Stimulated activated CD8-positive, alpha-beta memory T cell treated with anti-CD3 and anti-CD28 coated beads, Interleukin-4, amount 100 ng/mL, for 48 hours (primary cell): ENCODE results near the gene THRAP3.

Source experiments
- DNase-seq: peaks from one replicate; pipeline ENCODE4 v3.0.0-alpha.2; 2020

The THRAP3 gene

DNA sequence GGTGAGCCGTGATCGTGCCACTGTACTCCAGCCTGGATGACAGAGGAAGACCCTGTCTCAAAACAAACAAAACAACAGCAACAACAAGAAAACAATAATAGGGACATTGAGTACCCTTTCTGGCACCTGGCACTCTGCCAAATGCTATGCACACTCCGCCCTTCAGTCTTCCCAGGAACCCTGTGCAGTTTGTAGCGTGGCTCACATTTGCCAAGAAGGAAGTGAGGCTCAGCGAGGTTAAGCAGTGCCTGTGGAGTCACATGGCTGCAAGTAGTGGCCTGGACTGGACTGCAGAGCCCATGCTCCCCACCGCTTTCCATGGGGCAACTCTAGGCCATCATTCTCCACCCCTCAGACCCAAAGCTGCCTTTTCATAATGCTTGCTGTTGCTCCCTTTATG is 104.5 kb downstream of the THRAP3 start:
- DNase-seq = no peak

DNA sequence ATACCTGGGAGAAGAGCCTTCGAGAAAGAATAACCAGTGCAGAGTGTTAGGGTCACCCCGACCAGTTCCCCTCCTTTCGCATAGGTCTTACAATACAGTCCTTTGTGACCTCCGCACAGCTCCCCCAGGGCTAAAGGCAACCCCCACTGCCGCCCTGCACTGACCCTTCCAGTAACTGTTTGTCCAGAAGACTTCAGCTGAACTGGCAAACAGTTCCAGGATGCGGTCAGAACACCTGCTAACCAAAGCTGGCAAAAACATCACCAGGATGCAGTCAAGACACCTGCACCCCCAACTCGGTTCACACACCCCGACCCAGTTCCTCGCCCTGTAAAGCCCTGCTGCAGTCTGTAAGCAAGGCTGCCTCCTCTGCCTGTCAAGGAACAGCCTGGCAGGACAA is 105.6 kb downstream of the THRAP3 start:
- DNase-seq = no peak

DNA sequence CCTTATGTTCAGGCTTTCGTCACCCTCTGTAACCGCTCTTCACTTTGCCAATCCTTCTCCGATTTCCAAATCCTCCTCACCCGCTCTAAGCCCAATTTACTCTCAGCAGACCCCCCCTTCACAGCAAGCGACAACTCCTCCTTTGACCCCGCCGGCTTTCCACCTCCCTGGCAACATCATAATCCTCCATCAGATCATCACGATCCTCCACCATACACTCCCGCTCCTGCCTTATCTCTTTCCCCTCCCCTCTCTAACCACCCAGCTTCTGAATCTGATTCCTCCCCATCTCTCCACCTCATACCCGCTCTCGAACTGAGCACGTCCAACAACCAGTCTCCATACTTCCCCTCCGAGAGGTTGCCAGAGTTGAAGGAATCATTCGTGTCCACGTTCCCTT is 106.7 kb downstream of the THRAP3 start:
- no peak for DNase-seq

DNA sequence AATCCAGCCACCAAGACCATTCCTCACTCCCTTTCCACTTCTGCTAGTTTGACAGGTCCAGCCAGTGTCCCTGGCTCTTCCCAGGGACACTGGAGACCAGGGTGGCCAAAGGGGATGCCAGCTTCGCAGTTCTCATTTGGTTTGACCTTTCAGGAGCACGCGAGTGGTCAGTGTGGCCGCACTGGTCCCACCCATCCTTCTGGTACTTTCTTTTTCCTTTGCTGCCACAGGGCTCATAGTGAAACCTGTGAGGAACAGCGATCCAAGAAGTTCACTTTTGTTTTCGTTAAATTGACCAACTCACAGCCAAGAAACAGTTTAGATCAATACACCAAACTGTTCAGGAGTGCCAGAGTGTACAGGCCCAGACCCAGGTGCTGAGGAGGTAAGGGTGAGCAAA is 113.6 kb downstream of the THRAP3 start:
- DNase-seq = no peak

DNA sequence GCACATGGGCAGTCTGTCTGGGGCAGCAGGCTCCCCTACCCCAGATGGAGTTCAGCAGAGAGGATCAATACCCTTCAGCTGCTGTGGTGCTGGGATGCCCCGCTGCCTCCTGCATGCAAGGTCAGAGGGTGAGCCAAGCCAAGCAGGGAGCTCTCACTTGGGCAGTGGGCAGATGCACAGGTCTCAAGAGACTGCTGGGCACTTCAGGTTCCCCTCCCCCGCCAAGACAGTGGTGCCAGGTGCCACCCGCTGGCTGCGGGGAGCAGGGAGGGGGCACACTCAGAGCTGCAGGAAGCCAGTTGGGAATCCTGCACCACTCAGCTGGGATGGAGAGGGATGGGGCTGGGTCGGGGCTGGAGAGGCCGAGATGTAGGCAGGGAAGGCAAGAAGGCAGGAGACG is 115.0 kb downstream of the THRAP3 start:
- DNase-seq = no peak

DNA sequence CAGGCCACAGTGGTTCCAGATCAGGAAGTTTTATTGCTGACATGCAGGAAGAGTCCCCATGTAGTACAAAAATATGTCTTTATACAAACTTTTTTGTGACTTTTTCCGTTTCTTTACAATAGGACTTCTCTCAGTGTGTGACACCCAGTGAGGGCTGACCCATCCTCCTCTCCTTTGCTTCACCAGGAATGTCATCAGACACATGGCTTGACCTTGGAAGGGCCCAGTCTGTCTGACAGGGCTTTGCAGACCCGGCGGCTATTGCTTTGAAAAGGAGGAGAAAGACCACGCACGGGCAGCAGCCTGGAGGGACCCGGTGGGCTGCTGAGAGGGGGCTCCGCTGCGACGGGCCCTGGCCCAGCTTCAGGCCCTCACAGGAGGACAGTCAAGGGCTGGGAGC is 115.4 kb downstream of the THRAP3 start:
- DNase-seq = no peak

DNA sequence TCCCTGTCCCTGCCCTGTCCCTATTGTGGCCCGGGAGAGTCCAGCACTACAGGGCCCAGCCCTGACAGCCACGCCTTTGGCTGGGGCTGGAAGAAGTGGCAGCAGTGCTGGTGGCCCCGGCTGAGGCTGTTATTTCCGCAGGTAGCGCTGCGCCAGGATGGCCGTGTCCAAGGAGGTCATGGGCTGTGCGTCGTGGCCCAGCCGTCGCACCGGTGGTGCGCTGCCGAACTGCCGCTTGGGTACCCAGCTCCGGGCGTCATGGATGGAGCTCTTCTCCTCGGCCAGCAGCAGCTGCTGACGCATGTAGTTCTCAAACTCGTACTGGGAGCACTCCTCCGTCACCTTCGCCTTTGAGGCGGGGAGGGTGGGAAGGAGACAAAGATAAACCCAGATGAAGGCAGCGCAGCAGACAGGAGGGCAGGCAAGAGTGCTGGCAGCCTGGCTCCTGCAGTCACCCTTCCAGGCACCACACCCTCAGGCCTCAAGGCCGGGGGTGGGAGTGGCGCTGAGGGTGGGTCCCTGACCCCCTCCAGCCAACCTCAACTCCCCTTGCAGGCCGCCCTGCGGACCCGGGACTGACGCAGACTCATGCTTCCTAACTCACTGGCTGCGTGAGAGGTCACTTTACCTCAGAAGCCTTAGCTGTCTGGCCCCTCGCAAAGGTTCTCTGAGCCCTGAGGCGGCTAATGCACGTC is 117.5 kb downstream of the THRAP3 start:
- DNase-seq = no peak

DNA sequence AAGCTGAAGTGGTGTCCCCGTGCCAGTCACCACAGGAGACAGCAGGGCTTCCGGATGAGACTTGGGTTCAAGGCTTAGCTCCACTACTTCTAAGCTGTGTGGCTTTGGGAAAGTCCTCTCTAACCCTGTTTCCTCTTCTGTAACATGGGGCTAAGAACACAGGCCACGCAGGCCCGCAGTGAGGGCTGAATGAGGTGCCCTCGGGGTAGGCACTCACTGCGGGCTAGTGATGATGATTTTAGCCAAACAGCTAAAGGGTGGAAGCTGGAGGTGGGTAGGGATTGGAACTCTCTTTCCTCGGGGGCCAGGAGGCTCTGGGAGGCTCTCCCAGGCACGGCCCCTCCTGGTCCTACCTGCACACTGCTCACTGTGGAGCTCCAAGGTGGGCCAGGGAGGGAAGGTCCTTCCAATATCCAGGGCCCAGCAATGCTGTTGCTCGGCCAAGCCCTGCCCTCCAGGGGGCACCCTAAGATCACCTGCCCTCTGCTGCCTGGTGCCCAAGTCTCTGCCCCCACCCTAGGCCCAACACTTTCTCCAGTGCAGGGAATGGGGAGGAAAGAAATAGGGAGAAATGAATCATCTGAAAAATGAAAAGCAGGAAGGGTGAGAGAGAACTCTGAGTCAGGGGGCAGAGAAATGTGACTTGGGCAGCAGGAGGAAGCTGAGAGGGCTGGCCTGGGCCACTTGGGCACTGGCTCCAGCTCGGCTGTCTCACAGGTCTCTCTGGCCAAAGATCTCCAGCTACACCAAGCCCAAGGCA is 118.4 kb downstream of the THRAP3 start:
- DNase-seq = peak; percentile 71

DNA sequence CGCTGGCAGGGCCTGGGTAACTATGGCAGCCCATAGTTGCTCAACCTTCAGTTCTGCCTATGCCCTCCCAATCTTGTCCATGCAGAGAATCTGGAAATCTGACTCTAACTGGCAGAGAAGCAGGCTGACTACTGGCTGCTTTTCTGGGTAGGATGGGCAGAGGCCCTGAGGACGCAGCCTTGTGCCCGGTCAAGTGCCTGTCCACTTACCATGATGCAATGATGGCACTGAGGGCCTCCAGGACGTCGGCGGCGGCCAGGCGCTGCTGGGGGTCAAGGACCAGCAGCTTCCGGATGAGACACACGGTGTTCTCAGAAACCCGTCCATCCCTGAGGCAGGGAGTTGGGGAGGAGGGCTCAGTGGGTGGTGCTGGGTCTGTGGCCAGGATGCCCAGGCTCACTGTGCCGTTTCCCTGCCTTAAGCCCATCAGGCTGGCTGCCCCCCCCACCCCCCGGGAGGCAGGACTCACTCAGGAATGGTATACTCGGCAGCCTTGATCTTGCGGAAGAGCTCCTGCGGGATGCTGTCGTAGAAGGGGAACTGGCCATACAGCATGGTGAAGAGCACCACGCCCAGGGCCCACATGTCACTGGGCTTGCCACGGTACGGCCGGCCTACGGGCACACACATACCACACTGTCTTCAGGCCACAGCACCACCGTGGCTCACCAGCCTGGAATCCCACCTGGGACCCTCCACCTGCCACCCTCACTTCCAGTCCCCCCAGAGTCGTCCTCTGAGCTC is 119.6 kb downstream of the THRAP3 start:
- DNase-seq = no peak

DNA sequence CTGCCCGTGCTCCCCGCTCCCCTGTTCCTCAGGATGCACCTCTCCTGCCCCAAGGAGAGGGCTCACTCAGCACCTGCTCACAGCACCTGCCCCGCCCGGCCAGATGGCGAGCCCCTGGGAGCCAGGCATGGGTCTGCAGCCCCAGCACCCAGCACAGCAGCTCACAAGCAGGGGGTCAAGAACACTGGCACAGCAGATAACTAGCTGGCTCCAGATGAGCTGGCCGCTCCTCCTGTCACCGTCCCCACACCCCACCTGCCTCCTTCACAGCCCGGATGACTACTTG is 120.1 kb downstream of the THRAP3 start:
- DNase-seq = no peak

DNA sequence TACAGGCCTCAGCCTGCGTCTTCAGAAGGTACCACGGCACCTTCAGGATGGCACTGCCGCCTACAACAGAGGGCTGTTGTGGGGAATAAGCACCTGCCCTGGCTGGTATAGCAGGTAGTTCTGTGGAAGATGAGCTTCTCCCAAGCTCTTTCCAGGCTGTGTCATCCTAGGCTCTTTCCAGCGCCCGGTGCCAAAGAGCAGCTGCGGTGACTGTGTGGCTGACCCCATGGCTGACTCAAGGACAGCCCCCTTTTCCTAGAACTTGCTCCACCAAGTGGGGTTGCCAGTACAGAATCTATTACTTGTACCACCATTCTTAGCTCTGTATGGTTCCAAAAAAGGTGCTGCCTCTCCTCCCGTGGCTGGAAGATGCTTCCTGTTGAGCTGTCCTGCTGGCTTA is 121.1 kb downstream of the THRAP3 start:
- no peak for DNase-seq

DNA sequence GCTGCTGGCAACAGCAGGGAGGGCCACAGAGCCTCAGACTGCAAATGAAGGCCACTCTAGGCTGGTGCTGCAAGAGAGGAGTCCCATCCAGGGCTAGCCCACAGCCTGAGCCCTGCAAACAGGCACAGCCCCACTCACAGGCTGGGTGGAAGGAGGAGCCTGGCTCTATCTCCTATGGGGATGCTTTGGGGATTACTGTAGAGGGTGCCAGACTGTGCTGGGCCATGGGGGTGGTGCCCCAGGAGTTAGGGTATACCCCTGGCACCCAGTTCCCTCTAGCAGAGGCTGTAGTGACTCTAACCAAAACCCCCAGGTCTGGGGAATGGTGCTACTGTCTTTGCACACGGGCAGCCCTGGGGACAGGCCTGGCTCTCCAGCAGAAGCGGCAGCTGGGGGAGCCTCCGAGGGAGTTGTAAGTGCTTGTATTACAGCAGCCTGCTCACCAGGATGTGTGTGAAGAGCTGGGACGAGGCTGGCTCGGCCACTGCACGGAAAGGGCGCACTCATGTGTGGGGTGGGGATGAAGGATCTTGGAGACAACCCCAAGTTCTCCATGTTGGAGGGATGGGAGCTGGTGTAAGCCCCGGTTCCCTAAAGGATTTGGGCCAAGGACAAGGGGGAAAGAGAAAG is 122.6 kb downstream of the THRAP3 start:
- DNase-seq = no peak

DNA sequence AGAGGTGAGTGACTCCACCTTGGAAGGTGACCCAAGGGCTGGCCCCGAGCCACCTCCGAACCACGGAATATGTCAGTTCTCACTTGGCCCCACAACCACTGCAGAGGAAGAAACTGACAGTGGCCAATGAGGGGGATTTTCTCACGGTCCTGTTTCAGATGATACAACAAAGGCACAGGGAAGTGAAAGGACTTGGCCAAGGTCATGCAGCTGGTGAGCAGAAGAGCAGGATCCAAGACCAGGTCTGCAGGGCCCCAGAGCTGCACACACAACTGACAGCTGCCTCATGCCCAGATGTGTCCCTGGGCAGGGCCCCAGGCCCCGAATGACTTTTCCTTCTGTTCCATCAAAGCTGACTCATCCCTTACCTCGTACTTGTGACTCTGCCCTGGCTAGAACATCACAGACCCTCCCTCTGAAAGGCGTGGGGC is 125.0 kb downstream of the THRAP3 start:
- no peak for DNase-seq

DNA sequence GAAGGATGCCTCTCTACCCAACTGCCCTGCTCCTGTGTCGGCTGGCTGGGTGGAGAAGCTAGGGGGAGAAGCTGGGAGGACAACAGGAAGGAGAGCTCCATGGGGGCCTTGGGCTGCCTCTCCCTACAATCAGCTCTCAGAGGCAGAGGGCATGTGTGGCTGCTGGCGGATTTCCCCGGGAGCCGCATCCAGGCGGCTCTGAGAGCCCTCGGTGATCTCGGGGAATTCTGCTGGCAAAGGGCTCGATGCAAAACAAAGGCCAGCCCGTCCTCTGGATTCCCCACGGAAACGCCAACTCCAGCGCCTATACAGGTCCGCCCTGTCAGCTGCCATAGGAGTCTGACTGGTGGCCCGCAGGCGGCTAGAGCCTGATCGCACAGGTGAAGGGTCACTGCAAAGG is 125.6 kb downstream of the THRAP3 start:
- no peak for DNase-seq

DNA sequence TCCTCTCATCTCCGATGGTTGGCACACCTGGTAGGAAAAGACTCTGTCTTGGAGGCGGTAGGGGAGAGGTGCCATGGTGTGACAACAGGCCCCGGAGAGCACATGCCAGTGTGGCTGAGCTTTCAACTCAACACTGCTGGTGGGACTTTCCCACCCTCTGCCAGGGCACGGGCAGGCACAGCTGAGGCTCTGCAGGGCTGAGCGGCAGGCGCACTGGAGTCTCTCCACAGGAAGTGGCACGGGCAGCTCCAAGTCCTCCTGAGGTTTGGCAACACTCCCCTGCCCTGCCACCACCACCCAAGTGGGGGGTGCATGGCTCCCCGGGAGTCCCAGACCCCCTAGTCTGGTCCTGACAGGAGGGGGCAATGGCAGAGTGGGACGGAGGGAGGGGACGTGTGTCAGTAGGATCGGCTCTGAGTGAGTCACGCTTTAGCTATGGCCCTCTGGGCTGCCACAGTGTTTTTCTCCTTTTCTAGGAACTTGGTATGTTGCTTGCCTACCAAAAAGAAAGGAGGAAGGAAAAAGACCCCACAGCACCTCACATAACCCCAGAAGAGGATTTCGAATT is 126.5 kb downstream of the THRAP3 start:
- DNase-seq = peak; percentile 49

DNA sequence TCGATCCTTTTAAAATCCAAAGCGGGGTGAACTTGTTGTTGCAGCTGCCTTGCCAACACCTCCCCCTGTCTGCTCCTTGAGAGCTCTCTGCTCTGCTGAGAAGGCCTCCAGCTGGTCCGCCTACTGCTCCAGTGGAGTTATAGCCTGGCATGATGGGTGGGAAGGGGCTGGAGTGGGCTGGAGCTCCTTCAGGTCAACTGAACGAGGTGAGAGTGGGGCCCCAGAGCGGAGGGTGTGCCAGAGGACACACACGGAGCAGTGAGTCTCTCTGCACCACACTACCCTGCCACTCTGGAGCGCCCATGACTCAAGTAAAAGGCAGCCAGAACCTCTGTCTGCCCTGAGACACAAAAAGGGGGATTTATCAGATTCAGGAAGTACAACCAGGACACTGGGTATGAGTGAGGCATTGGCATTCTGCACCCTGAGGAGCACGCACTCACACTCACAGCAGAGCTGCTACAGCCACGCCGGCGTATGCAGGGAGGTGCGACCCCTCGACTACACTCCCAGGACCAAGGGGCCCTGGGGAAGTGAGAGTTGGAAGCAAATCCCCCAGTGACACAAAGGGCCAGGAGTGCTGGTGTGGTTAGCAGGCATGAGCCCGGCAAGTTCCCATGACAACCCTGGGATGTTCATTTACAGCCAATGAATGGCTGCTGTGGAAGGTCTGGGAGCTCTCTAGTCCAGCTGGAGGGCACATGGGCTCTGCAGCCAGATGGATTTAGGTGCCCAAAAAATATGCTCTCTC is 127.2 kb downstream of the THRAP3 start:
- DNase-seq = no peak

DNA sequence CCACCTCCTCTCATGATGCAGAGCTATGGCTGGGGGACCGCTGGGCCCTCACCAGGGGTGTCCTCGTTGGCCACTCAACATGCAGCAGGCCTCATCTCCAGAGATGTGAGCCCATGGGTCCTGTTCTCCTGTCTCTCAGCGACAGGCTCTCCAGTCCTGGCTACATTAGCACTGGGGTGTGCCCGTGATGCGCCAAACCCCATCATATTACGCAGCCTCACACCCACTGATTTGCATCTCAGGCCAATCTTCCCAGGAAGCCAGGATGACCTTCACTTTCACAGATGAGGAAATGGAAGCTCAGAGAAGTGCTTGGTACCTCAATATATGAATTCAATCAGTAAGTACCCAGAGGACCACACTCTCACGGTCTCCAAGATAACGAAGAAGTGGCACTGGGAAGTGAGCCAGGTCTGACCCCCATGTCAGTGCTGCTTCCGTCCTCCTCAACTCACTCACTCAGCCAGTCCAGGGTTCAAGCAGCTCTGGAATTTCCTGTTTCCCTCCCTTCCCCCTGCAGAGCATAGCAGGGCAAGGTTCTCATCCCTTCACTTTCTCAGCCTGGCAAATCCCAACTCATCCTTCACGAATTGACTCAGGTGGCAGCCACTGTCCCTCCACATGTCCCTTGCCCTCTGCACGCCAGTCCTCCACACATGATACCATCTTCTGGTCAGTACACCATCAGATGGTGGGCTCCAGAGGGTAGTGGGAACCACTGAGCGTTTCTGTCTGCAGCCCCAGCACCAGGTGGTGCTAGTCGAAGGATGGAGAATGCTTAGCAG is 128.1 kb downstream of the THRAP3 start:
- no peak for DNase-seq

DNA sequence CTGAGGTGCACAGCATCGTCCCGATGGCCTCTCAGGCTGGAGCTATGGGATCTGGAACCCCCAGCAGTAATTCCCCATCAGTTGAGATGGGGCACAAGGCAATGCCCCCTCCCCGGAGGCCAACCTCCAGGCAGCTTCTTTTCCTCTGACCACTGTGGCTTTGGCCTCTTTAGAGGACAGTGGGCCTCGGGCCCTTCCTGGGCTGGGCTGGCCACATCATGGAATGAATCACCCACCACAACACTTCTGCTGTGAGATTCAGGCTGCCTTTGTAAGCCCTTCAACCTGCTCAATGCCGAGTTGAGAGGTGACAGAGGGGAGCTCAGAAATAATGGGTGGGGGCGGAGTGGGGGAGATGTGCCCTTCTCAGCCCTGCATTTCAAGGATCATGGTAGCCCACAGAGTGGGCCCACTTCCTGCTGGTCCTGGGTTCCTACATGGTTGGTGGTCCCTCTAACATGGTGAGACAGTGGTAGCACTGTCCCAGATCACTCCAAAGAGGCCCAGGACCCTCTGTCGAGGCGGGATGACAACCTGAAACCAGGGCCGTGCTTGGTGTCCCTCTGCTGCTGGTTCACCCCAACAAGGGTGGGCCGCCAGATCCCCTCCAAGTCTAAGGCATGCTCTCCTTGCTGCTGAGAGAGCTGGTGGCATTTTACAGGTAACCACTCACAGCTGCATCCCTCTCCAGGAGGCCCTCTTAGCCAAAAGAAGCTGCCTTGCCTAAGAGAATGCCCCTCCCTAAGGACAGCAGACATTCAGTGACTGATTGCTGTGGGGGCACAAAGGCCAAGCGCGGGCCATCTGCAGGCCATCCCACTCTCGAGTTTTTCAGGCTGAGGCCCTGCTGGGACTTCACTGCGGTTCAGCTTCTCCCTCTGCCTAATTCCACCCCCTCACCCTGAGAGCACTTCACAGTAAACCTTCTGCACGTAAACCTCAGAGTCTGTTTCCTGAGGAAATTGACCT is 129.0 kb downstream of the THRAP3 start:
- DNase-seq = no peak

DNA sequence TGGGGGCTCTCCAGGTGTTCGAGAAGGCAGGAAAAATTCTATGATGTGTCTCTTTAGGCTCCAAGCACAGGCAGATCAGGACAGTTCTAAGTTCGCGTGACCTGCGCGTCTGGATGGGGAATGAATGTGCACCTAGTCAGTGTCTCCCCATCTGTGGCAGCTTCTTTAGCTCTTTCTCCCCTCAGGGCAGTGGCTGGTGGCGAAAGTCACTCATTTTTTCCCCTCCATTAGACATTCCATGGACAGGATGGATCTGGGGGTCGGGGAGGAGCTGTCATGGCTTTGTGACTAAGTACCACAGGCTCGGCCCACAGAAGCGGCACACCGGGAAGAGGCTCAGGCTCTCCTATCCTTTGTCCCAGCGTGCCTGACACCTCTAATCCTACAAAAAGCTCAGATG is 130.2 kb downstream of the THRAP3 start:
- DNase-seq = no peak
